Smooth muscle cell of the brain vasculature (primary cell): Measurements from ENCODE around the gene ARHGAP15.

Experiments
- DNase-seq: peaks from one replicate; pipeline ENCODE4 v3.0.0-alpha.2; 2012; ENCODE audit warnings: low read depth, low spot score

Gene ARHGAP15

DNA sequence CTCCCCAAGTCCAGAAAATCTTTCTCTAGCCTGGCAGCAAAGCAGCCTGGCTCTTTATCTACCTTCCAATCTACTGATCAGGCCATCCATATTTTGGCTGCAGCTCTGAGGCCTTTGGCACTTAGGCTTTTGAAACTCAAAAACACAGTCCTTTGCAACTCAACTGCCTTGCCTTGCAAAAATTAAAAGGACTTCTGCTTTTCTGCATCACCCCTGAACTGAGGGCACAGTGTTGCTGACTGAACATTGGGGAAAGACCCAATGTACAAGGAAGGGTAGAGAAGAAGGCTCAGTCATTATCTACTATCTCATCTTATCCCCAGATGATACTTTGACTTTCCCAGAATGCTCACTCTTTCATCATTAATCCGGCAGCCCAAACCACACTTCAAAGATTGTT, 625.5 kb downstream of the ARHGAP15 start:
- no peak for DNase-seq

DNA sequence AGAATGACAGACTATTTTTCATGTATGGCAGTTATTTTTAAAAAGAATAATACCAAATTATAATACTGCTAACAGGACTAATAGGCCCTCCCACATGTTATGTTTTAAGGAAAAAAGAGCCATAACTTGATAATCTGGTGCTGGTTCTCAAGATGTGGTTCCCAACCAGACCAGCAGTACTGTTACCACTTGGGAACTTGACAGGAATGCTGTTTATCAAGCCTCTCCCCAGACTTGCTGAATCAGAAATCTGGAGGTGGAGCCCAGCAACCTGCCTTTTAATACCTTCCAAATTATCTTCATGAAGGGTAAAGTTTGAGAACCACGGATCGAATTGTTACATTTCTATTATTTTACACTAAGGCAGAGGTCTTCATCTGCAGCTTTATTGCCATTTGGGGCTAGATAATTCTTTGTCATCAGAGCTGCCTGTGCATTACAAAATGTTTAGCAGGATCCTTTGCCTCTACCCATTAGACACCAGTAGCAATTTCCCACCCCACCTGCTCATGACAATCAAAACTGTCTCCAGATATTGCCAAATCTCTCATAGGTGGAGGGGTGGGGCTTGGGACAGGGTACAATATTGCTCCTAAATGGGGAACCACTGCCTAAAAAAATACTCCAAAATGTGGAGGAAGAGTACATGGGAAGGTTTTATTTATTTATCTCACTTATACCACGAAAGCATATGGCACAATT, 629.6 kb downstream of the ARHGAP15 start:
- no peak for DNase-seq

DNA sequence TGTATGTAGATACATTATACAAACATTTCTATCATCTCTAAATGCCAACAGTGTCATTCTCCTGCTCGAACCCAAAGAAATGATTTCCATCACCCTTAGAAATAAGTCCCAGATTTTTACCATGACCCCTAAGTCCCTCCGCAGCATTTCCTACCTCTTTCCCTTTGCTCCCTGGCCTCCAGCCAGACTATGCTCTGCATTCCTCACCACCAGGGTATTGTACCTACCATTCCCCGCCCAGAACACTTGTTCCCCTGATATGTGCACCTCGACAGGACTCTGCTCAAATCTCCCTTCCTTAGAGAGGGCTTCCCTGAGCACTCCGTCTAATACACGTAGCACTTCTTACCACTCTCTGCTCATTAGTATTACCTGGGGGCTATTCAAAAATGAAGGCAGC, 630.2 kb downstream of the ARHGAP15 start:
- DNase-seq, result no peak

DNA sequence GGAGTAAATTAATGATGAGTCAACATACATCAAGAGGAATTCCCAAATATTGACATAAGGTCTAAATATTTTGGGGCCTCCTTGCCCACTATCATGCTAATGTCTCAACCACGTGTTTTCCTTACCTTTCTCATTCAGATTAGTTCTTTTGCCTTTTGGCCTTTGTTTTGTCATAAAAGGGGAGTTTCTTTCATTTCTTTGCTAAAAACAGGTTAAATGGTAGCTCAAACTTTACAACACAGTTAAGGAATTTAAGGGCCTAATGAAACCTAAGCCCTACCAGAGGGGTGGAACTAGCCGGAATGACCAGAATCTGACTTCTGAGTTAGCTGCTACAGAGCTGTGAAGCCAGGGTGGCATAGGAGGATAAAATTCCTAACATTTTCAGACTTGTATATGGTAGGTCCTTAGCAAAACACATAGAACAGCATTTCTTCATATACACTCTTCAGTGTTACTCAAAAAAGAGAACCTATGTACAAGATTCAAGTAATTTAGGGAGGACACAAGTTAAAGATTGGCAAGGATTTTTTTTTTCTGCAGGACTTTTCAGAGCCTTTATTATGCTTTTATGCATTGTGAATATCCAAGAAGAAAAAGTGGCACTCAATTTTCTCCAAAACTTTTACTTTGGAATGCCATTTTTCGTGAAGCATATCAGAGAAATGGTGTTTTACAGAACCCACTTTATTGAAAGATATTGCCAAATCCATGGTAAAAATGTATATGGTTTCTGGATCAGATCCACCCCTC, 633.1 kb downstream of the ARHGAP15 start:
- no peak for DNase-seq

DNA sequence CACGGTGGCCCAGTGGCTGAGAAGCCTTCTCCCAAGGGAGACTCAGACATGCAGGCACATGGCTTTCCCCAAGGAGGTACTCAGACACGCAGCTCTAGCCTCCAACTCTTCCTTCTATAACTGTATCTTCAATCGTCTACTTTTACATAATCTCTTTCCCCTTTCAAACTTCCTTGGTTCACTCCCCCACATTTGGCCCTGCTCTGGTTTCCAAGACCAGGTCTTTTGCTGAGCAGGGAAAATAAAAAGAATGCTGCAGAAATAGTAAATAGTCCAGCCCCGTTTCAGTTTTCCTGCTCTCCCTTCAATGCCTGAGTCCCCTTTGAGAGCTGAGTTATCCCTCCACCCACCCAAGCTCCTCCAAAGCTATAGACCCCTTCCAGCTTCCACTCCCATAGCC, 635.0 kb downstream of the ARHGAP15 start:
- no peak for DNase-seq

DNA sequence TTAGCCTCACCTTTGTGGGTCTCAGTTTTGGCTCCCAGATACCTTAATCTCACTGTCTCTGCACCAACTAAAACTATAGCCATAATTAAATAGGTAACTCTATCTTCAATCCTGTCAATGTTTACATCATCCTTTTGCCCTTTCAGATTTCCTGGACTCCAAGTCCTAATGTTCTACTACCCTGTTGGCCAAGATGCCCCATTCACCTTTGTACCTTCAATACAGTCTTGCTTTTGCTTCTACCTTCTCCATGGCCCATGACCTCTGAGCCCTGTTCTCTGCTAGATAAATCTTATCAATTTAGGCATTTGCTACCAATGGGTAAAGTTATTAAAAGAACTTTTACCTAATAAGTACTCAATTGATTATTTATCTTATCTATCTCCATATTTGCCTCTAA, 635.5 kb downstream of the ARHGAP15 start:
- no peak for DNase-seq

DNA sequence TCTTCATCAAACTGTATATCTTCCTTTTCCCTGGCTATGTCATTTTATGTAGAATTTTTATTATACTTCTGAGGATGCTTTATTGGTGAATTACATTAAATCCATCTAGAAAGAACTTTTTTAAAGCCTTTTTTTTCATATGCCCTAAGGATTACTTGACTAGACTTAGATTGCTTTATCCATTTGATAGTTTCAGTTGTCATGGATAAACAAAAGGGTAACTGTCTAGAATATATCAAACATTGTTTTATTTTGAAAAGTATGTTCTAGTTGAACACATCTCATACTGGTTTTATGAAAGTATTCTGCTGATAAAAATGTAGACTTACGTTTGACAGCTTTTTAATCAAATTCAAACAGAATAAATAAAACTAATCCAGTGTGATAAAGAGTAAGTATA, 639.8 kb downstream of the ARHGAP15 start:
- DNase-seq, result no peak

DNA sequence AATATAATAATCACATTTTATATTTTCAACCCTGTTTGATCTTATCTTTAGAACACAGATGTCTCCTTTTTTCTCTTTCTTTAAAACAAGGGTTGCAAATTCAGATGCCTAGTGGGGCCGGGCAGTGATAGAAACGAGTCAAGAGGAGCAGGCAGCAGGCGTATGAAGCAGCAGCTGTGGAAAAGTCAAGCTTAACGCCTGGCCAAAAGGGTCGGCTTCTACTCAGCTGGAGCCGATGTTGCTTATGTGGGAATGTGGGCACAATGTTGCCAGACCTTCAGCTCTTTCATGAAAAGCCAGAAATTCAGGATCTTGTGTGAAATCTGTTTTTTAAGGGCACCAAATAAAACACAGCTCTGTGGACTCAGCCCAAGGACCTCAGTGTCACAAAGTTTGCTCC, 642.7 kb downstream of the ARHGAP15 start:
- no peak for DNase-seq

DNA sequence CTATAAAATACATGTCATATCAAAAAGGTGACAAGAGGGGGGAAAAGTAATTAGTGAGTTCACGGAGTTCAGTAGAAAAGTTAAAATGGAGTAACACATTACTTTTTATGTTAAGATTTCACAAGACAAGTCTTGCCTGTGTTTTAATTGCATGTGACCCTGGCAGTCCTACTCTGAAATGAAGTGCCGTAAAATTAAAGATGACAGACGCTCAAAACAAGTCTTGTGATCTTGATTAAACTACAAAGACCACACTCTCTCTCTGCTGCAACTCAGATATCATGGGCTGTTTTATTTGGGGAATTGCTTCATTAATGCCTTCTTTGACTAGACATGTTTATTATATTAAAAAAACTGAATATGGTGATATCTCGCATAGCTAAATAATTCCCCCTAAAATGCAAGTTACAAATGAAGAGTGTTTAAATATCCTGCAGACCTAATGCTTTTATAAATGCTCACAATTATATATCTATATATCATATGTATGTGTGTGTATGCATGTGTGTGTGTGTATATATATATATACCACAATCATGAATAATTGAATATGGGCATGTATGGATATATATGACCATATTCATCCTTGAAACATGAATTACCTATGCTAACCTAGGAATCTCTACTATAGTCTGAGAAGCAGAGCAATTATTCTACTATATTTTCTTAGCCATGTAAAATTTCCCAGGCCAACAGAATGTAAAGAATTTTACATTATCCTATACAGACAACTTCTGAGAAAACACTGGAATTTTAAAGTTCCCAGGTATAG, 647.5 kb downstream of the ARHGAP15 start:
- DNase-seq, result no peak

DNA sequence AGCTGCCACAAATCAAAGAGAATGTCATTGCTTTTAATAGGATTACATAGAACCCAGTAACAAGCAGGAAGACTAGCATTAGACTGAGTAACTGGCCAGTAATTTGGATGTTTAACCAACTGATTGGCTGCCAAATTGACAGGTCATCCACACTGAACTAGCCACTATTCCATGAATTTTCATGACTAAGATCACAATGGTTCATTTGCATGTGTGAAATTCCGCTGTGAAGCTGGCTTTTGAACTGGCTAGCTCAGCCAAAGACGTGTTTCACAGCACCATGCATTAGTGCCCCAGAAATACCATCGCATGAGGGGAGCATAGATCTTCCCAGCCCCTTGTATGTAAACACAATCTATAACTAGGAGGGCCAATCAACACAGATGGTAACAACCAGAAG, 649.8 kb downstream of the ARHGAP15 start:
- DNase-seq, result no peak

DNA sequence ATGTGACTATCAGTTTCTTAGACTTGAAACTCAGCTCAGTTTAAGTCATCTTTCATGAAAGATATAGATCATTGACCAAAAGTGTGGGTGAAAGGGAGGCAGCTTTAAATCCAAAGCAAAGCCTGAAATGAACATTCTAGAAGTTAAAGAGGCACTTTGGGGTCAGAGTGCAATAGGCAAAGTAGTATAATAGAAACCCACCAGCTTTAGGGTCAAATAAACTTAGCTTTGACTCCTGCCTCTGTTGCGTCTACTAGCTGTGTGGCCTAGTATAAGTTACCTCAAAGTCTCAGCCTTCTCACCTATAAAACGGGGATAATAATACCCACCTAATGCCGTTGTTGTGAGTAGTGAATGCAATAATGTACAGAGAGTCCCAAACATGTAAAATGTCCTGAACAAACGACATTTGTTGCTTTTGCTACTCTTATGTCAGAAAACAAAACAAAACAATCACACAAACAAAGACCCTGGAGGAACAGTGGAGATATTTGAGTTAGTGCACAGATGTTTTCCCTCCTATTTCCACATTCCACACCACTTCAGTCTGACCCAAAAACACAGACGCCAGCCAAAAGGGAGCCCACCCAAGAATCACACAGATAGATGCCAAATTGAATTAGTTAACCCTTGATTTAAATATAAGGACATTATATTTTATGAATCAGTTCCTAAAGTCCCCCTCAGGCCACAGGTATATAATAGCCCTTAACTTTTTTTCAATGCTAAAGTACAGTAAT, 657.0 kb downstream of the ARHGAP15 start:
- no peak for DNase-seq

DNA sequence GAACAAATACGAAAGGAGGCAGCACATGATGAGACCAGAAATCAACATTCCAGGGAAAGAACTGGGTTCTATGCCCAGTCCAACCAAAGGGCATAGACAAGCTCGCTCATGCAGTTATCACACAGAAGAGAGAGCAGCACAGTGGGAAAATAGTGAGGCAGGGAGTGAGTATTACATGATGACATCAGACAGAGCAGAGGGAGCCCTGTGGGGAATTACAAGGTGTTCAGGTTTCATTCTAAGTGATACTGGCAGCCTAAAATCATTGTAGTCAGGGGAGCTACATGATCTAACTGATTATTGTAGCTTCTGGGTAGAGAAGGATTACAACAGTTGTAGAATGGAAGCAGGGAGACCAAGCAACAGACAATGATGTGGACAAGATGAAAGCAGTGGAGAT, 658.5 kb downstream of the ARHGAP15 start:
- DNase-seq, result no peak

DNA sequence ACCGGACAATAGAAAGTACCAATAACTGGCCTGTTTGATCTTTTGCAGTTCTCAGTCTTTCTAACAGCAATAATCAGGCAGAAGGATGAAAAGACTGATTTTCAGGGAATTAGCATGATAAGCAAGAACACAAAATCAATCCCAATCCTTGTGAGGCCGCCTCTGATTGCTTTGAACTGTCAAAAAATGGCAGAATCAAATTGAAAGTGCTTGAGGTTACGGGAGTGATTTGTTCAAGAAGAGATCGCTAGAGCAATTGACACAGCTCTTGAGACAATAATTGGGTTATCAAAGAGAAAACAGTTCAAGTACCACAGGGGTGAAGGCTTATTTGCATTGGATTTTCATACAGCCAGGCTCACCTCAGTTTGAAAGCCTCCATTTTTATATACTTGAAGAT, 663.4 kb downstream of the ARHGAP15 start:
- no peak for DNase-seq

DNA sequence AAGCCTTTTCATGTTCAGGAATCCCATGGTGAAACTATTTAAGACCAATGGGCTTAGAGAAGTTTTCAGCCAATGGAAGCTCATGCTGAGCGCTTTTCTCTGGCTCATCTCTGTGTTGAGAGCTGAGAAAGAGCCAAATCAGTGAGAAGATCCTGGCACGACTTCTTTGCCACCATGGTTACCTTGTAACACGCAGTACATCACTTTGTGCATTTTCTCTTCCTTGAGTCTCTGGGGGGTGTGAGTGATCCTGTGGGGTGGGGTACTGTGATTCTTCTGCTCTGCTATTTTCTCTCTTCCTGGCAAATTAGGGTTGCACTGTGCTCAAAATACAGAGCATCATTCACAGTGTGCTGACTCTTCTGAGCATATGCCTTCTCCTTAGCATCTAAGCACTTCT, 664.2 kb downstream of the ARHGAP15 start:
- no peak for DNase-seq

DNA sequence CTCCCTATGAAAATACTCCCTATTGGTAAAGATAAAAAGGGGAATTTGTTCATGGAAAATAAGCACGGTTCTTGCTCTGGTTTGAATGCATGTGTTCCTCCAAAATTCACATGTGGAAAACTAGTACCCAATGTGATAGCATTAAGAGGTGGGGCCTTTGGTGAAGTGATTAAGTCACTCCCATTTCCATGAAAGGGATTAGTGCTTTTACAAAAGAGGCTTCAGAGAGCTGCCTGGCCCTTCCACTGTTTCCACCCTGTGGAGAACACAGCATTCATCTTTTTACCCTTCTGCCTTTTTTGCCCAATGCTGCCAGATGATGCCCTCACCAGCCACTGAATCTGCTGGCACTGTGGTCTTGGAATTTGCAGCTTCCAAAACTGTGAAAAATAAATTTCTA, 666.8 kb downstream of the ARHGAP15 start:
- no peak for DNase-seq

DNA sequence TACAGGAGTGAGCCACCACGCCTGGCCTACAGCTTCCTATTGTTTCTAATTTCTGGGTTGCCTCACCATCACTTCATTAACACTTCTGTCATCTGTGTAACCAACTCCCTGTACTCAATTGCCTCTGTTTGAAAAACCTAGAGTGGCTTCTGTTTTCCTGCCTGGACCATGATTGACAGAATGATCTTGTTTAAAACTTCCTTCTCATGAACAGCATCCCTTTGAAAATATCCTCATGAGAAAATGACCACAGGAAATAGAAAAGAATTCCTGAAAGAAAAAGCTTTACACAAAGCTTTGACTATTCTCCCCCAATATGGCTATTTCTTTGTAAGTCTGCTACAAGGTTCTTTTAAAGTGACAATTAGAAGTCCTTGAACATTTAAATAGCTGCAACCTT, 672.3 kb downstream of the ARHGAP15 start:
- no peak for DNase-seq

DNA sequence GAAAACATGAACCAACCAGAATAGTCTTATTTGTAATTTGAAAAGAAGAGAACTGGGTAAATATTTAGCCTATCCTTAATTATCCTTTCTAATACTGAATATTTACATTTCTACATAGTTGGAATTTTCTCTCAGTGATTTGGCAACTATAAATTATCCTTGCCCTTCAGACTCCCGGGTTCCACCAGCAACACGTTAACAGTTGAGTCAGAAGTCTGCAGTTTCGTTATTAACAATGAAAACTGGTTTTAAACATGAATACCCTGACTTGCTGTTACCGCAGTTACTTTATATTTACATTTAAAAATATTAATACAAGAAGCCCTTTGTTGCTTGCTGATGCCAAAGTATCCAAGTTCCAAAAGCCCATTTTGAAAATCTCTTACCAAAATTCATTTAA, 673.0 kb downstream of the ARHGAP15 start:
- DNase-seq, result no peak

DNA sequence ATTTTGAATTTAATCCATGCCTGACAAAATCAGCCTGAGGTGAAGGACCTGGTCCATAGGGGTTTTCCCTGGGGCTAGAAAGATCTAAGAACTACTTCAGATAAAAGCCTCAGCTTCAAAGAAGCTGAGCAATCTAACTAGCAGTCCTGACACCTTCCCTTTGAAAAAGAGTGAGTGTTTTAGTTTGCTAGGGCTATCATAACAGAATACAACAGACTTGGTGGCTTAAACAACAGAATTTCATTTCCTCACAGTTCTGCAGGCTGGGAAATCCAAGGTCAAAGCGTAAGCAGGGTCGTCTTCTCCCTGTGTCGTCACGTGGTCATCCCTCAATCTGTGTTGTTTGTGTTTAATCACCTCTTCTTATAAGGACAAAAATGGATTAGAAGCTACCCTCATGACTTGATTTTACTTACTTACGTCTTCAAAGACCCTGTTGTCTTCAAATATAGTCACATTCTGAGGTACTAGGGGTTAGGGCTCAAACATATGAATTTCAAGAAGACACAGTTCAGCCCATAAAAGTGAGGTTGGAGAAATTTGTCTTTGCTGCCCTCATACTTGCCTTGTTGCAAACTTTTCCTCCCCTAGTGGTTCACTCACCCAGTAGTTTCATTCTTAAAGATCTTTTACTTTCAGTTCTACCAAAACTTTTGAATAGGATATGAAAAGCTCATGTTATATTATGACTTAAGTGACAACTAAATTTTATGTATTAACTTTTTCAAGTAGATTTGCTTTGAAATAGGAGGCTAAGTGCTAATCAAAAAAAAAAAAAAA, 673.8 kb downstream of the ARHGAP15 start:
- DNase-seq, result no peak

DNA sequence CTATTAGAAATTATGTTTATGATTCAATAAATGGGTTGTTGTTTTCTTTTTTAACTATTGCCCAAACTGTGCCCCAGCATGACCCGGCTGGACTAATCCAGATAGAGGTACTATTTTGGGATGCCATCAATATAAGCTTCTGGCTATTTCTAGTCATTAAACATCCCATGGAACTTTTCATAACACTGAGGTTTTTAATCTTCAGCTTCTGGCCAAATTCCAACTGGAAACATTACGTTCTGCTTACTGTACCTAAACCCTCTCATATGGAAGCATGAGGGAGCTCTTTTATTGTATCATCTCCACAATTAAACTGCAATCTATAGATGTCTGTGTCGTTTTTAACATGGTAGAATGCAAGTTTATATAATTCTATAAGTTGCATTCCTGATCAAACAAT, 674.7 kb downstream of the ARHGAP15 start:
- no peak for DNase-seq

DNA sequence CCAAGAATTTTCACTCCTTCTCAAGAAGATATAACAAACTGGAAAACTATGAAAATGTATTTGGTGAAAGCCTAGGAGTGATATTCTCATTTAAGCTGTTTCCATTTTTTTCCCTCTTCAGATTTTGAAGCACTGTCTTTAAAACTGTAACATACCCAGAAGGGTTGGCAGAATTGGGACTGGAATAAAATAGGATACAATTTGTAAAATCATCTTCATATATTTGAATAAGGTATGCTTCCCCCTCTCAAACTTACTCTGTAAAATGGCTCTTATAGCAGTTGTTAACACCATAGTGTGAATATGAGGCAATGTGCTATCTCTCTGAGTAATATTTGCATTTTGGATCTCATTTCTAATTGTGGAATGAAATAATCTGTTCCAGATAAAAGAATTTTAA, 676.4 kb downstream of the ARHGAP15 start:
- DNase-seq, result no peak

DNA sequence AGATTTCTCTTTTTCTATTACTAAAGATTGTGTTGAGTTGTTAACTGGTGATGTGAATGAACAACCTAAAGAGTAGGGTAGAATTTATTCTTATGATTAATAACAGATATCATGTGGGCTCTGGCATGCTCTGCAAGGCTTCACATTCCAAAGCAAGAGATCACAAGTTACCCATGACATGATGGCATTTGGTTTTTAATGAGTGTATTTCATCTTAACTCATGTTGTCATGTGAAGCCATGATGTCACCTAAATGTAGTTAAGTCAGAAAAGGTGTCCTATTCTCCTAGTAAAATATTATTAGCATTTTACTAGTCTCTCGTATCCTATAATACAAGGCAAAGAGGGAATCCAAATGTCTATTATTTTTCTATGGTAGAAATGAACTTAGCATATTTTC, 678.0 kb downstream of the ARHGAP15 start:
- DNase-seq, result no peak
